AG04449 (cell line): ENCODE measurements around the gene LETM1.

Experiments used
- CTCF ChIA-PET: fragments of 350-600 bp; formaldehyde crosslinking; extraction: SDS; loops from one replicate; lab custom pipeline; 2021; ENCODE audit warnings: antibody characterized with exemption; lab: Yijun Ruan, JAX
- POLR2A ChIA-PET: fragments of 400-600, 350-600 bp; formaldehyde crosslinking; extraction: SDS; loops from one replicate; lab custom pipeline; 2020; ENCODE audit warnings: antibody characterized with exemption, inconsistent platforms; lab: Yijun Ruan, JAX
- DNase-seq: peaks from one replicate; pipeline ENCODE4 v3.0.0-alpha.2; 2010; ENCODE audit warnings: low read depth, low spot score
- H3K4me3 ChIP-seq: 2 replicates; pipeline ENCODE4 v1.5.1; 2011; ENCODE audit warnings: low read depth, mild to moderate bottlenecking, control low read depth, low read length
- TF ChIP-seq, protein P1 (sequence below): IDR thresholded peaks from one replicate; pipeline ENCODE4 v1.5.1; 2011; ENCODE audit warnings: mild to moderate bottlenecking, moderate library complexity, low read length, control low read depth, inconsistent platforms; ENCODE audit not compliant: insufficient read depth; ENCODE audit errors: missing control alignments

Gene LETM1

DNA sequence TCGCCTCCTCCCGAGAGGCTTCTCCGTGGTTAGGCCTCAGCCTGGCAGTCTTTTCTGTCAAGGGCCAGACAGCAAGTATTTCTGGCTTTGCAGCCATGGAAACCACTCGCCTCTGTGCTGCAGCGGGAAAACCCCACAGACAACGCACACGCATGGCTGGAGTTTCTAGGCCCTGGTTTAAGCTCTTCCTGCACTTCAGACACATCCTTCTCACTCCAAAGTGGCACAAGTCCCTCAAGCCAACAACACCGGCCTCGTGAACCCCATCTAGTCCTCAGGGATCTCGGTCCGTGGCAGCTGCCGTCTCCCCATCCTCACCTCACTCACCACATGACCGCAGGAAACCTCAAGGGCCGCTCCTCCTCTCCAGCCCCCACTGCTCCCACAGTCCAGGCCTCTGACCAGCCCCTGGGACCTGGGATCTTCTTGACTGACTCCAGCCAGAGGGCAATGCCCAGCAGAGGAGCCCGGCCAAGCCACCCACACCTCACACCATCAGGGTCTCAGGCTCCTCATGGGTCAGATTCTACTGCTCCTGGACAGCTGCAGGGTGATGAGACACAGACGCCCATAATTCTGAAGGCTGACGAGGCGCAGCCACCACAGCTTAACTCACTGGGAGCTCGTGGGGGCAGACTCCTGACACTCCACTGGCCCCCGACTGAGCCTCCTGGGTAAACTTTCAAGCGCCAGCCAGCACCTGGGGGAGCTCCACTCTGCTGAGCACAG is 21.7 kb downstream of the LETM1 start:
- ChIA-PET POLR2A (interaction anchor here (1.2 kb wide), 1 partner anchor 8 kb away, joined by 3 read pairs; no protein-coding TSS in a partner anchor), CTCF (interaction anchor here (0.8 to 1.4 kb wide), 4 partner anchors 19 to 65 kb away, joined by 3 to 8 read pairs (median 4); no protein-coding TSS in a partner anchor)
- TF ChIP-seq, protein P1, sequence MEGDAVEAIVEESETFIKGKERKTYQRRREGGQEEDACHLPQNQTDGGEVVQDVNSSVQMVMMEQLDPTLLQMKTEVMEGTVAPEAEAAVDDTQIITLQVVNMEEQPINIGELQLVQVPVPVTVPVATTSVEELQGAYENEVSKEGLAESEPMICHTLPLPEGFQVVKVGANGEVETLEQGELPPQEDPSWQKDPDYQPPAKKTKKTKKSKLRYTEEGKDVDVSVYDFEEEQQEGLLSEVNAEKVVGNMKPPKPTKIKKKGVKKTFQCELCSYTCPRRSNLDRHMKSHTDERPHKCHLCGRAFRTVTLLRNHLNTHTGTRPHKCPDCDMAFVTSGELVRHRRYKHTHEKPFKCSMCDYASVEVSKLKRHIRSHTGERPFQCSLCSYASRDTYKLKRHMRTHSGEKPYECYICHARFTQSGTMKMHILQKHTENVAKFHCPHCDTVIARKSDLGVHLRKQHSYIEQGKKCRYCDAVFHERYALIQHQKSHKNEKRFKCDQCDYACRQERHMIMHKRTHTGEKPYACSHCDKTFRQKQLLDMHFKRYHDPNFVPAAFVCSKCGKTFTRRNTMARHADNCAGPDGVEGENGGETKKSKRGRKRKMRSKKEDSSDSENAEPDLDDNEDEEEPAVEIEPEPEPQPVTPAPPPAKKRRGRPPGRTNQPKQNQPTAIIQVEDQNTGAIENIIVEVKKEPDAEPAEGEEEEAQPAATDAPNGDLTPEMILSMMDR: no peak
- no peak overlapping the region for H3K4me3 ChIP-seq
- DNase-seq: no peak

DNA sequence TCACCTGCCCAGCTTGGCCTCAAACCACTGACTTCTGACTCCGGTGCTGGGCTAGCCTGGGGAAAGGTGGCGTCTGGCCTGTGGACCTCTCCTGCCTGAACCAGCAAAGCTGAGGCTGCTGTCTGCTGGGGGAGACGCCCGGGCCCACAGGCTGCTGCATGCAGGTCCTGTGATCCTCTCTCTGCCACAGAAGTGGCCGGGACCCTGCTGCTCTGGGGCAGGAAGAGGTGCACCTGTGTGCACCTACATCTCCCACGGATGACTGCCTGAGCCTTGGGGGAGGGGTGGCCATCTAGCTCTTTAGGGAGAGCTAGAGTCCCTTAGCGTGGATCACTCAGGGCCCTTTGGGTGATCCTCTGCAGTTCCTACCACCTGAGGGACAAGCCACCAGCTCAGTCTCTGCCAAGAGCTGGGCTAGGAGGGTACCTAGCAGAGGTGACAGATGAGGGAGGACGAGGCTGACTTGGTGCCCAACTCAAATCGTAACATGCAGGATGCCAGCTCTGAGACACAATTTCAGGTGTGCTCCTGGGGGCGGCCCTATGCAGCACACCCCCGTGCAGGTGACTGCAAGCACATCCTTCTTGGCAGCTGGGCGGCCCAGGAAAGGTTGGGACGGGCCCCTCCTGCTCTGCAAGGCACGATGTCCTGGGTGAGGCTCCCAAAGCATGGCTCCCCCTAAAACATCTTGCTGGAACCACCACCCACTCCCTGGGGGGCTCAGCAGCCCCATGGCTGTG is 22.5 kb downstream of the LETM1 start:
- DNase-seq: no peak
- TF ChIP-seq, protein P1: no peak
- ChIA-PET POLR2A (interaction anchor here (1.2 kb wide), 1 partner anchor 9 kb away, joined by 3 read pairs; no protein-coding TSS in a partner anchor), CTCF (interaction anchor here (0.8 to 4.0 kb wide), 4 partner anchors 9 to 66 kb away, joined by 3 to 21 read pairs (median 6); no protein-coding TSS in a partner anchor)
- no peak overlapping the region for H3K4me3 ChIP-seq

DNA sequence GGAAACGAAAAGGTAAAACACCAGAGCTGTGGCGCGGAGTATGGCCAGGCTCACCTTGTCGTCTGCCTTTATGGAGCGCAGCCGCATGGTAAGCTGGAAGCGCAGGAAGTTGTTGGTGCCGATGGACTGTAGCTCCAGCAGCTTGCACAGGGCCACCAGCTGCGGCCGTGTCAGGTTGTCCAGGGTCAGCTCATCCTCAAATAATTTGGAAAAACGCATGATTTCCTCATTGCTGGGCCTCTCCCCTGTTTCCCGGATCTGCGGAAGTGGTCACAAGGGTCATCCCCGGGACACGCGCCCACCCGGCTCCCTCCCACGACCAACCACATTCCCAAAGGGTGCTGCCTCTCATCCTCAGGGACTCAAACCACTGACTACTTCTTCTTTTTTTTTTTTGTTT is 23.3 kb downstream of the LETM1 start:
- no peak for DNase-seq
- POLR2A ChIA-PET: no interaction called here
- no peak overlapping the region for H3K4me3 ChIP-seq
- CTCF ChIA-PET: interaction anchor here (1.4 to 4.2 kb wide), 4 partner anchors 10 to 84 kb away, joined by 3 to 23 read pairs (median 12); no protein-coding TSS in a partner anchor
- TF ChIP-seq, protein P1: no peak

DNA sequence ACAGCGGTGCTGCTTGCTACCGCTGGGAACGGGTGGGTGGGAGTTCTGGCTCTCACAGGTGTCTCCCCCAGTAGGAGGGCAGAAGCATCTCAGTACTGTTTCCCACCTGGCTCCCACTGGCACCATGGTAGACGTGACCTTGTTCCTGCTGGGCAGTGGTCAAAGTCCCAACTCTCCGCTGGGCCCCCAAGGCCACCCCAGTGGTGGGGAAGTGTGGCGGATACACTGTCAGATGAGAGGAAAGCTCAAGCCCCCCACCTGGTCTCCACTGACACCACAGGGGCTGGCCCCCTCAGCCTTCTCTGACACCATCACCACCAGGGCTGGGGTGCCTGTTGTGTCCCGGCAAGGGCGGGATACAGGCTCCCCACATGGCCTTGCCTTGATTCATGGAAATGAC is 24.6 kb downstream of the LETM1 start:
- TF ChIP-seq, protein P1: no peak
- CTCF ChIA-PET: interaction anchor here (1.5 to 4.2 kb wide), 5 partner anchors 12 to 83 kb away, joined by 3 to 23 read pairs (median 11); no protein-coding TSS in a partner anchor
- H3K4me3 ChIP-seq: no peak overlapping the region
- DNase-seq: no peak
- POLR2A ChIA-PET: no interaction called here

DNA sequence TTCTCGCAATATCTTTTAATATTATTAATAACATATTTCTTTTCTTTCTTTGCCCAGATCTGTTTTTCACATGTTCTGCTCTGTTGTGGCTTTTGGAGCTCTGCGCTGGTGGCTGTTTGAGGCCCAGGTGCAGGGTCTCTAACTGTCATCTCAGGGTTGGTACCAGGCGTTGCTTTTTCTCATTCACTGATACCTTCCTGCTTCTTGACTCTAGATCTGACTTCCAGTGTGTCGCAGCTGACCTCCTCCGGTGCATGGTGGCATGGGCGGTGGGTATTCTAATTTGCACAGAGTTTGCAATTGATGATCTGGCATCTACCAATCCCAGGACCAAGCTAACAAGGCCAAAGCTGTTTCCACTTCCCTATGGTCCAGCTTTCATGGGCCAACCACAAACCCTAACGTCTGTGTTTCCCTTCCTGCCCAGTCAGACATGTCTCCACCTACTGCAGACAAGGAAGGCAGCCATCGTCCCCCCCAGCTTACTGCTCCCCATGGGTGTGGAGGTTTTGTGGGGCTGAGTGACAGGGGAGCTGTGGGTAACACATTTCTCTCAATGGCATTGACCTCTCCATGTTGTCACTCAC is 25.2 kb downstream of the LETM1 start:
- POLR2A ChIA-PET: no interaction called here
- TF ChIP-seq, protein P1: no peak

DNA sequence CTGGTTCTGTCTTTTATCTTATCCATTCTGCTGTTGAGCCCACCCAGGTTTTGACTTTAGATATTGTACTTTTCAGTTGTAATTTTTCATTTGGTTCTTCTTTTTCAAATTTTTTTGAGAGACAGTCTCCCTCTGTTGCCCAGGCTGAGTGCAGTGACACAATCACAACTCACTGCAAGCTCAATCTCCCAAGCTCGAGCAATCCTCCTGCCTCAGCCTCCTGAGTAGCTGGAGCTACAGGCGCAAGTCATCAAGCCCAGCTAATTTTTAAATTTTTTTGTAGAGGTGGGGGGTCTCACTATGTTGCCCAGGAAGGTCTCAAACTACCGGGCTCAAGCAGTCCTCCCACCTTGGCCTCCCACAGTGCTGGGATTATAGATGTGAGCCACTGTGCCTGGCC is 25.7 kb downstream of the LETM1 start:
- TF ChIP-seq, protein P1: no peak
- ChIA-PET POLR2A (no interaction called here), CTCF (interaction anchor here (1.5 to 4.2 kb wide), 4 partner anchors 13 to 80 kb away, joined by 4 to 23 read pairs (median 16); no protein-coding TSS in a partner anchor)
- H3K4me3 ChIP-seq: no peak overlapping the region
- DNase-seq: no peak

More for the DNA sequence above, 25.2 kb downstream of the LETM1 start:
- DNase-seq: no peak
- no peak overlapping the region for H3K4me3 ChIP-seq
- CTCF ChIA-PET: interaction anchor here (1.5 to 4.2 kb wide), 4 partner anchors 12 to 79 kb away, joined by 4 to 23 read pairs (median 16); no protein-coding TSS in a partner anchor
